GM13977 (cell line): ENCODE measurements around the gene RAB26.

Experiments used
- DNase-seq: peaks from one replicate; pipeline ENCODE4 v3.0.0; 2012; ENCODE audit warnings: low spot score
- CTCF ChIP-seq: IDR thresholded peaks from 2 replicates; pipeline ENCODE4 v1.5.1; 2012; ENCODE audit warnings: mild to moderate bottlenecking, control low read depth; ENCODE audit not compliant: insufficient read depth; ENCODE audit errors: extremely low read depth, missing control alignments
- in situ Hi-C: fragments of 300-500 bp; cut with MboI; formaldehyde crosslinking; loops from one replicate; pipeline ENCODE4 v1.12.0; 2022; ENCODE audit warnings: low sequenced_read_pairs, low pct_unique_long_range_greater_than_20kb, mixed read lengths, inconsistent platforms; ENCODE audit not compliant: unreplicated experiment

The RAB26 gene

GRCh38 chr16:2142942-2143877 is 5.2 kb upstream of the RAB26 start:
- in situ Hi-C loops: loop anchor here (5.0 kb wide), 1 partner anchor 121 kb away; no protein-coding TSS in a partner anchor
- DNase-seq: no peak
- TF ChIP-seq CTCF: no peak

GRCh38 chr16:2143878-2144485 is 4.4 kb upstream of the RAB26 start:
- in situ Hi-C loops: loop anchor here (5.0 kb wide), 1 partner anchor 122 kb away; no protein-coding TSS in a partner anchor

GRCh38 chr16:2145843-2146242 is 2.6 kb upstream of the RAB26 start:
- no peak for DNase-seq
- no peak for TF ChIP-seq CTCF
- in situ Hi-C loops: no loop called here

More at GRCh38 chr16:2143878-2144485, 4.4 kb upstream of the RAB26 start:
- DNase-seq: no peak
- no peak for TF ChIP-seq CTCF

- TF ChIP-seq CTCF: no peak
- in situ Hi-C loops: no loop called here
- no peak for DNase-seq
Observed at GRCh38 chr16:2147378-2147777, 1.0 kb upstream of the RAB26 start.

GRCh38 chr16:2148714-2149629 is 547 bp downstream of the RAB26 start:
- in situ Hi-C loops: no loop called here
- peak; percentile 17 for TF ChIP-seq CTCF
- DNase-seq: no peak

- no peak for DNase-seq
- in situ Hi-C loops: no loop called here
- no peak for TF ChIP-seq CTCF
Observed at GRCh38 chr16:2149630-2150417, 1.4 kb downstream of the RAB26 start.
